GM13976 (cell line): ENCODE data around the gene EXOC7.

Experiments
- DNase-seq: peaks from one replicate; pipeline ENCODE4 v3.0.0; 2012; ENCODE audit warnings: low spot score
- CTCF ChIP-seq: IDR thresholded peaks from 2 replicates; pipeline ENCODE4 v1.5.1; 2012; ENCODE audit warnings: borderline replicate concordance, mild to moderate bottlenecking; ENCODE audit not compliant: insufficient read depth; ENCODE audit errors: extremely low read depth, missing control alignments, control extremely low read depth
- in situ Hi-C: fragments of 300-500 bp; cut with MboI; formaldehyde crosslinking; loops from one replicate; pipeline ENCODE4 v1.12.0; 2022; ENCODE audit warnings: low sequenced_read_pairs, mixed read lengths, inconsistent platforms; ENCODE audit not compliant: unreplicated experiment

Gene EXOC7

GRCh38 chr17:76132574-76133338 is 29.2 kb upstream of the EXOC7 start:
- DNase-seq: no peak
- in situ Hi-C loops: no loop called here
- no peak for TF ChIP-seq CTCF

GRCh38 chr17:76131692-76132573 is 28.3 kb upstream of the EXOC7 start:
- no peak for TF ChIP-seq CTCF
- no peak for DNase-seq
- in situ Hi-C loops: no loop called here

GRCh38 chr17:76131051-76131691 is 27.6 kb upstream of the EXOC7 start:
- TF ChIP-seq CTCF: no peak
- in situ Hi-C loops: no loop called here
- DNase-seq: no peak

GRCh38 chr17:76130473-76130872 is 26.9 kb upstream of the EXOC7 start:
- in situ Hi-C loops: no loop called here
- no peak for DNase-seq
- TF ChIP-seq CTCF: no peak

GRCh38 chr17:76125922-76126321 is 22.3 kb upstream of the EXOC7 start:
- no peak for TF ChIP-seq CTCF
- in situ Hi-C loops: no loop called here
- DNase-seq: no peak

GRCh38 chr17:76125391-76125675 is 21.7 kb upstream of the EXOC7 start:
- no peak for DNase-seq
- in situ Hi-C loops: no loop called here

More at GRCh38 chr17:76125391-76125675, 21.7 kb upstream of the EXOC7 start:
- no peak for TF ChIP-seq CTCF
